Fibroblast of skin of scalp (primary cell): ENCODE results near the gene DGUOK.

Experiments
- DNase-seq: peaks from one replicate; pipeline ENCODE4 v3.0.0-alpha.2; 2013

The DGUOK gene

DNA sequence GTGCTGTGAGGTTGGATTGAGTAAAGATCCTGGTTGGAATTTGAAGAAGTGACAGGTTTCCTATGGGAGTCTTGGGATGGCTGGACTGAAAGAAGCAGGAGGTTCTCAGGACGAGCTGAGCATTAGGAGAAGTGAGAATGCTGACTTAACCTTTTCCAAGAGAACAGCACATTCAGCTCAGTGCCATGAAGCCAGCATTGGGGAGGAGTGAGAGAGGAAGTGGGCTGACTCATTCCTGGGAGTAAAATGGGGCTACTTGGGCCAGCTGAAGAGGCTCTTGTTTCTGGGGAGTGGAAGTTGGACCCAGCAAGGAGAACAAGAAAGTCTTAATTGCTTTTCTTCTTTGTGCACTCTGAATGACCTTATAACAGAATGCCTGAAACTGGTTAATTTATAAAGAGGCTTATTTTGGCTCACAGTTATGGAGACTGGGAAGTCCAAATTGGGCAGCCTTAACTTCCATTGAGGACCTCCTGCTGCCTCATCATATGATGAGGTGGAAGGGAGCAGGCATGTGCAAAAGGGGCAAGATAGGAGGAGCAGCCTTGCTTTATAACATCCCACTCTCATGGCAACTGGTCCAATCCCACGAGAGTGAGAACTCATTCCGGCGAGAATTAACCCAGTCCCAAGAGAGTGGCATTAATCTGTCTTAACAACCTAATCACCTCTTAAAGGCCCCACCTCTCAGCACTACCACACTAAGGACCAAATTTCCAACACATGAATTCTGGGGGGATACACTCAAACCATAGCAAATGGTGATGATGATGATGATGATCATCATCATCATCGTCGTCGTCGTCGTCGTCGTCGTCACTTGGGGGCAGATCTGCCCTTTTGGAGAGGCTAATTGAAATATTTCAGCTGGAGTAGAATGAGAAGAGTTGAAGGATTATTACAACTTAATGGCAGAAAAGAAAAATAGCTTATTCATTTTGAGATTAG, 26.1 kb downstream of the DGUOK start:
- DNase-seq: peak; percentile 6

- no peak for DNase-seq
Measured at GRCh38 chr2:73956218-73956865, 29.7 kb downstream of the DGUOK start.

DNA sequence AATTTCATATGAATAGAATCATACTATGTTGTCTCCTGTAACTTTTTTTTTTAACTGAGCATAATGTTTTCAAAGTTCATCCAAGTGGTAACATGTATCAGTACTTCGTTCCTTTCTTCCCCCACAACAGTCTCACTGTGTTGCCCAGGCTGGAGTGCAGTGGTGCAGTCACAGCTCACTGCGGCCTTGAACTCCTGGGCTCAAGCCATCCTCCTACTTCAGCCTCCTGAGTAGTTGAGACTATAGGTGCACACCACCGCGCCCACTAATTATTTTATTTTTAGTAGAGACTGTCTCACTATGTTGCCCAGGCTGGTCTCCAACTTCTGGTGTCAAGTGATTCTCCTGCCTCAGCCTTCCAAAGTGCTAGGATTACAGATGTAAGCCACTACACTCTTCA, 34.6 kb downstream of the DGUOK start:
- DNase-seq: no peak

DNA sequence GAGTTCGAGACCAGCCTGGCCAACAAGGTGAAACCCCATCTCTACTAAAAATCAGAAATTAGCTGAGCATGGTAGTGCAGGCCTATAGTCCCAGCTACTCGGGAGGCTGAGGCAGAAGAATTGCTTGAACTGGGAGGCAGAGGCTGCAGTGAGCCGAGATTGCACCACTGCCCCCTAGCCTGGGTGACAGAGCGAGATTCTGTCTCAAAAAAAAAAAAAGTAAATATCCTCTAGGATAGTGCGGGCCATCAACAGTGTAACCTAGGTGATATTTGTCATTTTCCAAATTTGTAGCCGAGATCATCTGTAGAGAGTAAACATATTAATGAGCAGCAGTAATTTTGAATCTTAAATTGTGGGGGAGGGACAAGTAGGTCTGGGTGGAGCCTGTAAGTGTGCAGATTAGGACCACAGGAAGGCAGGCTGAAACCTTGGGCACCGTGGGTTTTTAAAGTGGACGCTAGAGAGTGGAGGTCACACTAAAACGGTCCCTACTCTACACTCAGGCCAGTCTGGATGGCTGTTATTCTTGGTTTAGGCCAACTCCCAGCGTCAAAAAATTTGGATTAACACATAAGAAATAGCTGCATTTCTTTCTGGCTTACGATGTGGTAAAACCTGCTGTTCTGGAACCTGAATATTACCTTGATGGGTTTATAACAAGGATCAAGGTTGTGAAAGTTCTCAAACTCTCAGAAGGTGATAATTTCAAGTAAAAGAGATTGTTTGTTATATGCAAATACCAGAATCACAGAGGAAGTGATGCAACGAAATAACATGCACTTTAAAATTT, 35.3 kb downstream of the DGUOK start:
- no peak for DNase-seq

GRCh38 chr2:73962798-73963197, 36.1 kb downstream of the DGUOK start:
- DNase-seq: no peak

- DNase-seq: no peak
Measured at GRCh38 chr2:73963385-73964120, 36.9 kb downstream of the DGUOK start.

DNA sequence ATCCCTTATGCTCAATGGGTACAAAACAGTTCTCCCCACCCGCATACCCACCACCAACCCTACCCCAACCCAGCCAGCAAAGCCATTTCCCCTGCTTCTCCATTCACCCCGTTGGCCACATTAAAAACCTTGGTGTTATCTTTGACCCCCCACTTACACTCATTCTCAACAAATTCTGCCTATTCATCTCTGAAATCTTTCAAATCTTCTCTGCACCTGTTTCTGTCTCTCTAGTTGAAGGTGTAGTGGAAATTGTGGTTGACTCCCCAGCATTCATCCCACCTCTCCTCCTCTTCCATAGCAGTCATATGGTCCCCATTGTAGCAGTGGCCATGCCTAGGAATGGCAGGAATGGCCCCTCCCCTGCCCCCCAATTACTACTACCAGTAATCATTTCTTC, 37.5 kb downstream of the DGUOK start:
- DNase-seq: no peak

GRCh38 chr2:73965053-73965452, 38.4 kb downstream of the DGUOK start:
- no peak for DNase-seq

DNA sequence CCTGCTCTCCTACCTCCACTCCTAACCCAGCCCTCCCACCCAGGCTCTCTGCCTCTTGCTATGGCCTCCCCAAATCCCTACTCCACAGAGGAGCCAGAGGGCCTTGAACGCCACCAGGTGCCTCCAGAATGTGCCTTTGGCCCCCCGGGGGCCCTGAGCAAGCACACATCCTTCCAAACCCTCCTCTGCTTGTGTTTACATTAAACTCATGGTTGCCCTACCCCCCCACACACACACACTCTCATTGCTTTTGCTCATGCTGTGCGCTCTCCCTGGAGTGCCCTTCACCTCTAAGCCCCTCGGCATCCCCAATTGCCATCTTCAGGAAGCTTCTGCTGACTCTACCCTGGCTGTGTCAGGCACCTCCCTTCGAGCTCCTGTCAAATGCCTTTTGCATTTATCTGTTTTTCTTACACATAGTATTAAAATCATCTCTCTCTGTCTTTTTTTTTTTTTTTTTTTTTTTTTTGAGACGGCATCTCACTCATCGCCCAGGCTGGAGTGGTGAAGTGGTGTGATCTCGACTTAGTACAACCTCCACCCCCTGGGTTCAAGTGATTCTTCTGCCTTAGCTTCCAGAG, 41.8 kb downstream of the DGUOK start:
- DNase-seq: no peak

- no peak for DNase-seq
Measured at GRCh38 chr2:73969356-73969755, 42.7 kb downstream of the DGUOK start.

- DNase-seq: no peak
Measured at GRCh38 chr2:73970141-73970803, 43.6 kb downstream of the DGUOK start.

DNA sequence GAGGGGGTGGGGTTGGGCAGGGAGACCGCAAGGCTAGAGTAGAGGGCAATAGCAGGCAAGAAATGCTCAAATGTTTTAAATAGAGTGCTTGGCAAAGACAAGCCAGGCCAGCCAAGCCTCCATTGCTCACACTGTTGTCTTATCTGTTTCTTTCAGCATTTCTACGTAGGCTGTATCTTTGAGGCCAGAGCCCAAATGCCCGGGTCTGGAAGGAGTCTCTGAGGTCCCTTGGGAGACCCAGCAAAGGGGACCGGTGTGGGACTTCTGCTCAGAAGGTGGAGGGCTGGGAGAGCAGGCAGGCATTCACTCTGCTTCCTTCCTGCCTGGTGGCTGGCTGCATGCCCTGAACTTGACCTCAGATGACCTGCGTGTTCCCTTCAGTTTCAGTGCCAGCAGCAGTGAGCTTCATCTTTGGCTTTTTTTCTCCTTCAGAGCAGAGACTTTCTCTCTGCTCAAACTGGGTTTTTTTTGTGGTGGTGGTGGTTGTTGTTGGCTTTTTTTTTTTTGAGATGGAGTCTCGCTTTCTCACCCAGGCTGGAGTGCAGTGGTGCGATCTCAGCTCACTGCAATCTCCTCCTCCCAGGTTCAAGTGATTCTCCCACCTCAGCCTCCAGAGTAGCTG, 44.3 kb downstream of the DGUOK start:
- no peak for DNase-seq

DNA sequence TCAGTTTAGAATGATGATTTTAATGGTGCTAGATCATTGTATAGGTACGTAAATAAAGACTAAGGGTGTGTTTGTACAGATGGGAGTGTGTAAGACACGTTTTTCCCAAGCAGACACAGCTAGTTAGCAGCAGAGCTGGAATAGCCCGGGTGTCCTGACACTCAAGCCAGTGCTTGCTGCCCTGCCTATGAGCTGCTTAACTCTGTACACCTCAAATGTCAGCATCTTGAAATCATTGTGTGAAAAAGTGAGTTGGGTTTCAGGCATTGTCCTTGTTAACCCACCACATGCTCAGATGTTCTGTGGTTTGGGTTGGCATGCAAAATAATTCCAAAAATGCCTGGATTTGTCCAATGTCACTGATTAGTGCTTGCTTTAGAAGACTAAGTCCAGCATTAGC, 45.0 kb downstream of the DGUOK start:
- DNase-seq: no peak

DNA sequence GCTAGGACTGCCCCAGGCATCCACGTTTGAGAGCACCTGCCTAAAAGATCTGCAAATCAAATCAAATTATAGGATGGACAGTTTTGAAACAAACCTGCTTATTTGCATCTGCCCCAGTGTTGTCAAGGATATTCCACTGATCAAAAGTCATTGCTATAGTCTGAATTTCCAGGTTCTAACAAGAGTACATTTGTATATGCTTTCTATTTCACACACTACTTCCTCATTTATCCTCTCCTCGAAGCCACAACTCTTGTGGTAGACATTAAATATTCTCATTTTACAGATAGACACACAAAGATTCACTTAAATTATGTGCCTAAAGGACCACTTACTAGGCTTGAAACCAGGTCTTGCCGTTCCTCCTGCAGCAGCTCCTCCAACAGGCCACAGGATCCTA, 46.2 kb downstream of the DGUOK start:
- no peak for DNase-seq

GRCh38 chr2:73975731-73976130, 49.1 kb downstream of the DGUOK start:
- no peak for DNase-seq

GRCh38 chr2:73976803-73977202, 50.1 kb downstream of the DGUOK start:
- DNase-seq: no peak

DNA sequence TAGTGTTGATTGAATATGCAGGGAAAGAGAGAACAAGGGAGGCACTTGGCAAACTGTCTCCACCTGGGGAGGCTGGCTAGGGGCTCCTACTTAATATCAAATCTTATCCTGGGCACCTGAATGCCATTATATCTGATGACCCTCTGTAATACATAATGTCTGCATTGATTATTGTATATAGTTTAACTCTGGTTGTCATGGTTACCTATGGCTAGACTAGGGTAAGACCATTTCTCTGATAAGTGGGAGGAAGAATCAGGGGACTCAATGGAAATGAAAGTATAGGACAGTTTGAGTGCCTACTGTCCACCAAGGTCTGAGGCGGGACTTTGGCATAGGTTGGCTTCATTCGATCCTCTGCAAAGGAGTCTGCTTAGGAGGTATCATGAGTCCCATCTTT, 50.8 kb downstream of the DGUOK start:
- DNase-seq: no peak

- DNase-seq: no peak
Measured at GRCh38 chr2:73979021-73979420, 52.3 kb downstream of the DGUOK start.

GRCh38 chr2:73979686-73980085, 53.0 kb downstream of the DGUOK start:
- DNase-seq: peak; percentile 71

DNA sequence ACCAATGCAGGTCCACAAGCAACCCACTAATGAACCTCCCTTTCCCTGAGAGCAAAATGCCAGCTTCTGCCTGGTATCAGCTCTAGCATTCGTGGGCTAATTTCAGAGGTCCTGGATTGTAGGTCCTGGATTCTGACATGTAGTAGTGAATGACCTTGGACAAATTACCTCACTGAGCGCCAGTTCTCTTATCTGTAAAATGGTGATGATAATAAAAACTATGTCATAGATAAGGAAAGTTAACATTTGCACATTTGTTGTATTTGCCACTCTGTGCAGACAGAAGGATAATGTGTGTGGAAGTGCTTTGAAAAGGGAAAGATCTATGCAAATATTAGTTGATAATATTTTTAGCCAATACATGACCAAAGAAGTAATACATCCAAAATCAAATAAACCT, 53.9 kb downstream of the DGUOK start:
- no peak for DNase-seq
